SHP77 treated with DMSO at 0.1 percent for 48 hours (cell line): ENCODE data around the gene DNASE1L2.

Source experiments
- DNase-seq: peaks from one replicate; lab custom pipeline; 2025; lab: John Stamatoyannopoulos, UW

DNASE1L2 gene, protein sequence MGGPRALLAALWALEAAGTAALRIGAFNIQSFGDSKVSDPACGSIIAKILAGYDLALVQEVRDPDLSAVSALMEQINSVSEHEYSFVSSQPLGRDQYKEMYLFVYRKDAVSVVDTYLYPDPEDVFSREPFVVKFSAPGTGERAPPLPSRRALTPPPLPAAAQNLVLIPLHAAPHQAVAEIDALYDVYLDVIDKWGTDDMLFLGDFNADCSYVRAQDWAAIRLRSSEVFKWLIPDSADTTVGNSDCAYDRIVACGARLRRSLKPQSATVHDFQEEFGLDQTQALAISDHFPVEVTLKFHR

DNA sequence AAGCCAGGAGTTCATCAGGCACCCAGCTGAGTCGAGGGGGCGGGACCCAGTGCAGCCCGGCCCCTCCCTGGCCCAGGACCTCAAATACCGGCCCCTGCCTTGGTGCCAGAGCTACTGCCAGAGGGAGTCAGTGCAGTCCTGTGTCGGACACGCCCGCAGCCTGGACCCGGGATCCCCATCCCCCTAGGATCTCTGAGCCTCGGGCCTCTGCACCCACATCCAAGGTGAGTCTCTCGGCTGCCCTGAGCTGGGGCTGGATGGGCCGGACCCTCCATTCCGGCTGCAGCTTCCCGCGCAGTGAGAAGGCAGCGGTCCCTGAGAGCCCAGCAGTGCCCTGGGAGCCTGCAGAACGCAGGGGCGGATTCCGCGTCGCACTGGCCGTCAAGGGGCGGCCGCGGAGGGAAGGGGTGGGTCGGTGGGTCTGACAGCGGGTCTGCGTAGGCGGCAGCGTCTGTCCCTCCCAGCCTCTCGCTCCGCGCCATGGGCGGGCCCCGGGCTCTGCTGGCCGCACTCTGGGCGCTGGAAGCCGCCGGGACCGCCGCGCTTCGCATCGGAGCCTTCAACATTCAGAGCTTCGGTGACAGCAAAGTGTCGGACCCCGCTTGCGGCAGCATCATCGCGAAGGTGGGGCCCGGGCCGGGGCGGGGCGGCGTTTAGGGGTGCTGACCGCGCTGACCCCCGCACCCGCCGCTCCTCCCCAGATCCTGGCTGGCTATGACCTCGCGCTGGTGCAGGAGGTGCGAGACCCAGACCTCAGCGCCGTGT lies at the start of gene DNASE1L2:
Gene DNASE1L2 (plus strand): TSS at position 108 of the 765 bp plus-strand sequence. CDS start 373 bp downstream, at position 481.
- DNase-seq: no peak

DNA sequence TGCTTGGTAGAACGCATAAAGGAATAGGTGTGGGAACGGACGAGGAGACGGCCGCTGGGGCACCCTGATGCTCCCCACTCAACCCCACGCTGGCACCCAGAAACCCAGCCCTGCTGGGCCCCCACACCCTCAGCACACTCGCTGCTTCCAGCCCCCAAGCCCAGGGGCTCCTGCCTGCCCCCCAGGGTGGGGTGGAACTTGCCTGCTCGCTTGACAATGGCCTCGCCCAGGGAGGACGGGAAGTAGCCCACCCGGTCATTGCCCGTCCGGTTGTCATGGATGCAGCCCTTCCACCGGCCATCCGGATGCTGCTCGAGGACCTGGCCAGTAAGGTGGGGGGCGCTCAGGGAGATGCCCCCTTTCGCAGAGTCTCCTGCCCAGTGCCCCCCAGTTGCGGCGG lies 49.7 kb upstream of the DNASE1L2 start:
- DNase-seq: no peak

DNA sequence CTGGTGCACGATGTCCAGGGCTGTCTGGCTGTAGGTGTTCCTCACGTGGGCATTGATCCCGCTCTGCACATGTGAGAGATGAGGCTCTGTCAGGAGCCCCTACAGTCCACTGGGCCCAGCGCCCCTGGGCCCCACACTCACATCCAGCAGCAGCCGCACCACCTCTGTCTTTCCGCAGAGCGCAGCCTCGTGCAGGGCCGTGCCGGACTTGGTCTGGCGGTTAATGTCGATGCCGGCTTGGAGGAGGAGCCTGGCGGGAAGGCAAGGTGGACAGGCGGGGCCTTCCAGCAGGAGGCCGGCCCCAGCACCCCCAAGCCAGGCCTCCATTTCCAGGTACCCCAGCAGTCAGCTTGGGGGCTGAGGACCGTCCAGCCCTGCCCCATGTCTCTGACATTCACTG lies 49.0 kb upstream of the DNASE1L2 start:
- DNase-seq: no peak

DNA sequence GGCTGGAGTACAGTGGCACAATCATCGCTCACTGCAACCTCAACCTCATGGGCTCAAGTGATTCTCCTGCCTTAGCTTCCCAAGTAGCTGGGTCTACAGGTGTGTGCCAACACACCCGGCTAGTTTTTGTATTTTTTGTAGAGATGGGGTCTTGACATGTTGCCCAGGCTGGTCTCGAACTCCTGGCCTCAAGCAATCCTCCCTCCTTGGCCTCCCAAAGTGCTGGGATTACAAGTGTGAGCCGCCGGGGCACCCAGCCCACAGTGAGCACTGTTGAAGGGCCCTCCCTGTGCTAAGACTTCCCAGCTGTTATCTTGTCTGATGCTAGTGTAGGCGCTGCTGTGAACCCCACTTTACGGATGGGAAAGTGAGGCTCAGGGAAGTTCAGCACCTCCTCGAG lies 47.8 kb upstream of the DNASE1L2 start:
- DNase-seq: no peak

DNA sequence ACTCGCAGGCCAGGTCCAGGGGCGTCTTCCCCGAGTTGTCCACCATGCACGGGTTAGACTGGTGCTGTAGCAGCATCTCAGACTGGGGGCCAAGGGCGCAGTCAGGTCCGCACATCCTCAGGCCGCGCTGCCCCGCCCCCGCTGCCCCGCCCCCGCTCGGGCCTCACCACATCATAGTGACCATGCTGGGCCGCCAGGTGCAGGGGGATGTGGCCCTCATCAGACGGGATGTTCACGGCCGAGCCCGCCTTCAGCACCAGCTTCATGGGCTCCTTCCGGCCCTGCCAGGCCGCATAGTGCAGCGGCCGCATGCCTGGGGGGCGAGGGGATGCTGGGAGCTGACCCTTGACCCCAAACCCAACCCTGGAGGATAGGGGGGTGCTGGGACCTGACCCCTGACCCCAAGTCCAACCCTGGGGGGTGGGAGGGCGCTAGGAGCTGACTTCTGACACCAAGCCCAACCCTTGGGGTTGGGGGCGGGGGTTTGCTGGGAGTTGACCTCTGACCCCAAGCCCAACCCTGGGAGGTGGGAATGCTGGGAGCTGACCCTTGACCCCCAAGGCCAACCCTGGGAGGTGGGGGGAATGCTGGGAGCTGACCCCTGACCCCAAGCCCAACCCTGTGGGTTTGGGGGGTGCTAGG lies 46.9 kb upstream of the DNASE1L2 start:
- DNase-seq: no peak

DNA sequence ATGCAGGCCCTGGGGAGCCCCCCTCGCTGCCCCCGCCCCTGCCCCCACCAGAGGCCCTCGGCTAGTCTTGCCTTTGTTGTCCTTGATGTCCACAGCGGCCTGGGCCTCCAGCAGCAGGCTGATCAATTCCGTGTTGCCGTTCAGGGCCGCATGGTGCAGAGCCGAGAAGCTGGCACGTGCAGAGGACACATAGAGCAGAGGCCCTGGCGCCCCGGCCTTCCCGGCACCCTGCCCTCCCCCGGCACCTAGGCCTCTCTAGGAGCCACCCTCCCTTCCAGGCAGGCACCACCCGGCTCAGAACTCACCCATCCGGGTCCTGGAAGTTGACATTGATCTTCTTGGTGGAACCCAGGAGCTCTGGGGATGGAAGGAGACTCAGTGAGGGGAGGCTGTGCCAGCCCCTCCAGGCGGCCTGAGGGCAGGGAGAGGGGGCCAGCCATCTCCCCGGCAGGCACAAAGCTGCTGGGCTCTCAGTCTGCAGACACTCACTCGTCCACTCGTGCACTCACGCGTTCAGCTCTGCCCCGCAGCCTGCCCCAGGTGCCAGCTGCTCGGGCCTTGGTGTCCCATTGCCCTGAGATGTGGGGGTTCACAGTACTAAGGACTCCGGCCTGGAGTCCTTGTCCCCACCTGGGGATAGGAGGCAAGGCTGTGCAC lies 46.1 kb upstream of the DNASE1L2 start:
- DNase-seq: no peak

DNA sequence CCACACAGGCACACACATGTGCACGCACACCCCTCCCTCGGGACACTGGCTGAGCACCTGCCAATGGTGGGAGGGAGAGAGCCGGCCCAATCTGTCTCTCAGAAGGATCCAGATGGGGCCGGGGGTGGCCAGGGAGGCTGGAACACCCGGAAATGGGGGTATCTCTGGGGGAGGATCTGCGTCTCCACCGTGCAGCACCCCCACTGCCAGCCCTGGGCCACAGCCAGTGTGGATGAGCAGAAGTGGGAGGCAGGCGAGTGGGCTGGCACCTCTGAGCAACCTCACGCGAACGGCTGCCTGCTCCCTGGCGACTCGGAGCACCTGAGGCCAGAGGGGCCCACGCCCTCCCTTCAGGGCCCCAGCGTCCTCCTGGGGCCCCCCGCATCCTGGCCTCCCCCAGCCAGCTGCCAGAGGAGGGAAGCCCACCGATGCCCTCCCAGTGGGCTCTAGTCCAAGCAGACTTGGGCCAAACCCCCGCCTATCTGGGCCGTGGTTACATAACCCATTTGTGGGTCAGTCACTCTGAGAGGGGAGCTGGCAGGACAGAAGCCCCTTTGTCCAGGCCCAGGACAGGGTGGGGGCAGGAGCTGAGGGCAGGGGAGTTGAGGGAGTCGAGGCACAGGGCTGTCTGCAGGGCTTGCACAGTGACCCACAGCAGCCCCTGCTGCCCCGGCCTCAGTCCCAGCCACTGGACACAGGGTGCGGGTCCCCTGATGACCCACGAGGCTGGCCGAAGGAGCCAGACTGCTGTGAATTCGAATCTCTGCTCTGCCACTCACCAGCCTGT lies 45.4 kb upstream of the DNASE1L2 start:
- no peak for DNase-seq

DNA sequence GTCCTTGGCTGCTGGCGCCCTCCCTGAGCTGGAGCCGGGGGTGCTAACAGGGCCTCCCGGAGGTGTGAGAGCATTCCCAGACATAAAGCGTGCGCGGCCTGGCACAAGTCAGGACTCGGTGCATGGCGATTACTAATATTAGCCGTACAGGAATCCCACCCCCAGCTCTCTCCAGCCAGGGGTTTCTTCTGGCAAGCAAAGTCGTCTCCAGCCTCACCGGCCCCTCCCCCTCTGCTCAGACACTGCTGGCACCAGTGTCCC lies 44.9 kb upstream of the DNASE1L2 start:
- DNase-seq: no peak

DNA sequence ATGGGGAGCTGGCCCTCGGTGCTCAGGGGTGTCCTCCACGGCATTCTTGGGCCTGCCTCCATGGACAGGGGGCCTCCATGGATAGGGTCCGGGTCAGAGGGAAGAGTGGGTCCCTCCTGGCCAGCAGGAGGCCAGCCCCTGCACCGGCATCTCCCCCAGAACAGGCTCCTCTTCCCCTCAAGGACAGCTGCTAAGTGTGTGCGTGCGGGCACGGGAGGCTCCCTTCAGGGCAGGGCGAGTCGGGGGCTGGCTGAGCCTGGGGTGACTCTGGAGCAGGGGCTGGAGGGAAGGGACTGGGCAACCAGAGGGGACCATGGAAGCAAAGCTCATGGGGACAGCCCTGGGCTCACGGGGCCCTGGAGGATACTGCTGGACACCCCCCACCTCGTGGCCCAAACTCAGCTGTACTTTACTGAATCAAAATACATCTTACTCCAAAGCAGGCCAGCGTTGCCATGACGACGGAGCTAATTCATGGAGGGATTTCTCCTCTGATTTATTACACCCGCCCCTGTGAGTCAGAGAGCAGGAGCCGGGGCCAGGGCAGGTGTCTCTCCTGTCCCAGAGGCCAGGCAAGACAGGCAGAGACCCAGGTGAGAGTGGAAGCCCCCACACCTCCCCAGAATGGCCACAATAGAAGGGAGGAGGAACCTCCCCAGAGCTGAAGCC lies 41.9 kb upstream of the DNASE1L2 start:
- DNase-seq: no peak

DNA sequence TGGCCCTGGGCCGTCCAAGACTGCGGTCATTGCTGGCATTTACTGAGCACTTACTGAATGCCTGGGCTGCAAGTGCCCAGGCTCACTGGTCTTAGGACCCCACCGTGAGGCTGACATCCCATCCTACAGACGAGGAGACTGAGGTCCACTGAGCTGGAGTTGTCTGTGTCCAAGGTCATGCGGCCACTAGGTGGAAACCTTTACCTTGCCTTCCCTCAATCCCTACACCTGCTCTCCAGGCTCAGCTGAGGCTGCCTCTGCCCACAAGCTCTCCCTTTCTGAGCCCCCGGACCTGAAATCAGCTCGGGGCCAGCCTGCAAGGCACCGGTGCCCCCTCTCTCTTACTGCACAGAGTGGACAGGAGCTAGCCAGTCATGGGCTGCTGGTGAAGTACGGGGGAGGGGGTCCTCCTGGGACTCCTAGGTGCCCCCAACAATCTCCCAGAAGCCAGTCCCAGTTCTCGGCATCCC lies 41.4 kb upstream of the DNASE1L2 start:
- peak; percentile 37 for DNase-seq

DNA sequence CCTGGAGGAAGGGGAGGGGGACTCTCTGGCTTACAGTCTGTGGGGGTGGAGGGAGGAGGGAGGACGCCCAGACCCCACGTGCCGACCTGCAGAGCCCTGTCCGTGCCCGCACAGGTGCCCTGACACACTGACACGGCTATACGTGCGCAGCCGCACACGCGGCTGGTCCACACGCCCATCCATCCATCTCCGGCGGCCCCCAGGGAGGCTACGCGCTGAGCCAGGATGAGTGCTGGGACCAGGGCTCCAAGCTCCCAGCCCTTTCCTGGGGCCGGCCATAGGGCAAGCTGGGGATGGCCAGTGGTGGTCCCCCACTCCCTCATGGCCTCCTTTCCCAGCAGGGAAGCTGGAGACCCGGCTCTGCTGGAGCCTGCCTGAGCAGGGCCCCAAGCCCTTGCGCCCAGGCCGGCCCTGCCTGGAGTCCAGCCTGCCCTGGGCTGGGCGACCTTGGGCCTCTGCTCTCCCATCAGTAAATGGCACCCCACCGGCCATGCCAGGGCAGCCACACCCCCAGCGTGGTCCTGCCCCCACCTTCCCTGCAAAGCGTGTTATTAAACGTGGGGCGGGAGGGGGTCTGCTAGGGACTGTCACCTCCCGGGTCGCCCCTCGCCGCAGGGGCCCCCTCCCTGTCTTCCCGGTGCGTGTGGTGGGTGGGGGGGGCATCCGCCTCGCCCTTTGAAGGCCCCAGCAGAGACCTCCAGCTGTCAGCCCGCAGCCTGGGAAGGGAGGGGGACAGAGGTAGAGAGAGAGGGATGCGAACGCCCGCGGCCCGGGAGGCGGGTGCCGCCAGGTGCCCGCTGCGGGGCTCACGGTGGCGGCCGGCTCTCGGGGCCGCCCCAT lies 40.7 kb upstream of the DNASE1L2 start:
- DNase-seq: no peak

DNA sequence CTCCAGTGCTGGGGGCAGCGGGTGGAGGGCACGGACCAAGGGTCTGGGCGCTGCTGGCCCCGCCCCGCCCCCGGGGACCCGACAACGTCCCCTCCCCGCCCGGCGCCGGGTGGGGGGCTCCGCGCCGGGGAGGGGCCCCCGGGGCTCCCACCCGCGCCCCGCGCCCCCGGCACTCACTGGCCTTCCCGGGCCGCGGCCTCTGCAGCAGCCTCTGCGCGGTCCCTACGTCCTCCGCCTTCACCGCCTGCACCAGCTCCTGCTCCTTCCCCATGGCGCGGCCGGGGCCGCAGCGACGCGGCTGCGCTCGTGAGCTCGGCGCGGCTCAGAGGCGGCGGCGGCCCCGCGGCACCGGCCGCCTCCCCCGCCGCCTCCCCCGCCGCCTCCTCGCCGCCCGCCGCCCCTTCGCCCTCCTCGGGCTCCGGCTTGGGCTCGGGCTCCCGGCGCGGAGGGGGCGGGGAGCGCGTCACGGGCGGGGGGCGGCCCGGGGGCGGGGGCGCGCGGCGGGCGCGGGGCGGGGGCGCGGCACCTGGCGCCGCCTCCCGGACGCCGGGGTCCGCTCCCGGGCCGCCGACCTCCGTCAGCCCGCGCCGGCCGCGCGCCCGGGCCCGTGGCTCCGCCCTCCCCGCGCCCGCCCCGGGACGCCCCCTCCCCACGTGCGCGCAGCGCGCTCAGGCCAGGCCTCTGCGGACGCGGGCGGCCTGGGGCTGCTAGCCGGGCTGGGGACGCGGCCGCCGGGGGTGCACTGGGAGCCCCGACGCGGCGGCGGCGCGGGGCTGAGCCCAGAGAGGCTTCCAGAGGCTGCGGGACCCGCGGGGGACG lies 39.9 kb upstream of the DNASE1L2 start, which contains the start of gene CASKIN1:
Gene CASKIN1 (minus strand): TSS at position 444 of the 819 bp plus-strand sequence. CDS start 173 bp downstream, at position 271.
- DNase-seq: no peak

DNA sequence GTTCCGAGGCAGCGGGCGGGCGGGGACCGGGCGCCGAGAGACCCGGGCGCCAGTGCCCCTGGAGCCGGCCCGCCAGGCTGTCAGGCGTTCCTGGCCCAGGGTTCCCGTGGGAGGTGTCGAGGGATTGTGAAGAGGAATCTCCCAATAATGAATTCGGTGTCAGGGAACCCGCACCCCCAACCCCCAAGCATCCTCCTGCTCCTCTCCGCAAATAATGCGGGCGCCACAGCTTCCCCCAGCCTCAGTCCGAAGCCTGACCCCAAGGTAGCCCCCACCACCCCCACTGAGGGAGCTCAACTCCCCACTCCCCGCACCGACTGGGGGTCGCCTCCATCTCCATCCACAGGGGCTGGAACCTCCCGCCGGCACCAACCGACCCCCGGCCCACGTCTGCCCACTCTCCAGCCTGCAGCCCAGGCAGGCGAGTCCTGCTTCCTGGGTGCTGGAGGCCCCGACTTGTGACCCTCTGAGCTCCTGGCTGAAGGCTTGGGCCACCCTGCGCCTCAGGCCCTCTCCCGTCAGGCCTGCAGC lies 39.2 kb upstream of the DNASE1L2 start:
- no peak for DNase-seq

DNA sequence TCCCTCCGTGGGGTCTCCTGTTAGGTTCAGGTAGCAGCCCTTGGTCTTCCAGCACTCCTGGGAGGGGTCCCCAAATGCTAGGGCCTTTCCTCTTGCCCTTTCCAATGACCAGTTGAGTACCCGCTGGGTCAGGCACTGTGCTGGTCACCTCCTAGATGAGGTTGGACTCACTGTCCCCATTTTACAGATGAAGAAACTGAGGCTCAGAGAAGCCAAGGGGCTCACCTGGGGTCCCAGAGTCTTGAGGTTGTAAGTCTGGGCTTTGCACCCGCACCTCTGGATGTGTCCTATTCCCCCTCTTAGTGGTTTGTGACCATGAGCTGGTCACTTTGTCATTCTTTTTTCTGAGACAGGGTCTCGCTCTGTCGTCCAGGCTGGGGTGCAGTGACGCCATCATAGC lies 38.5 kb upstream of the DNASE1L2 start:
- DNase-seq: no peak

DNA sequence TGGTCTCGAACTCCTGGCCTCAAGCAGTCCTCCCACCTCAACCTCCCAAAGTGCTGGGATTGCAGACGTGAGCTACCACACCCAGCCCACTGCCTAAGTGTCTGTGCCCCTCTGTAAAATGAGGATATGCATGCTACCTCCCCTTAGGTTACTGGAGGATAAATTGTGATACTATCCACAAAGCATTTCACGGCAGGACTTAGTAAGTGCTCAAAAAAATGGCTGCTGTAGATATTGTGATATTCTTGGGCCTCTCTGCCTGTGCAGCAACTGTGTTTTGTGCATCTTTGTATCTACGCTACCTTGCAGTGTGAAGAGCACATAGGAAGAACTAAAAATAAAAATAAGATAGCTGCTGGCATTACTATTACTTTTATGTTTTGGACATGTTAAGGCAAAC lies 38.0 kb upstream of the DNASE1L2 start:
- DNase-seq: no peak

DNA sequence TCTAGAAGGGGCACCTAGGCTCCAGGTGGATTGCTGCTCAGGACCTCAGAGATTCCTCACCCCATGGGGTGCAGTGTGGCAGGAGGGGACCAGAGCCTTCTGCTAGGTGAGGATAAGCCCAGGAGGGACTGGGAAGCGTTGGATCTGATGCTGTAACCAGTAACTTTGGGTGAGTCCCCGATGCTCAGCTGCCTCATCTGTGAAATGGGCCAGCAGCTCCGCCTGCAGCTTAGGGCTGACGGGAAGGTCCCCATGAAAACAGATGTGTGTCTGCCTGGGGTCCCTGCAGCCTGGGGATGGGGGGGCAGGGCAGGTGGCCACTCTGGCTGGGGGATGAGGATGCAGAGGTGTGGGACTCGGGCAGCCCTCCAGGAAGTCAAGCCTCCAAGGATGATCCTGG lies 37.1 kb upstream of the DNASE1L2 start:
- no peak for DNase-seq

DNA sequence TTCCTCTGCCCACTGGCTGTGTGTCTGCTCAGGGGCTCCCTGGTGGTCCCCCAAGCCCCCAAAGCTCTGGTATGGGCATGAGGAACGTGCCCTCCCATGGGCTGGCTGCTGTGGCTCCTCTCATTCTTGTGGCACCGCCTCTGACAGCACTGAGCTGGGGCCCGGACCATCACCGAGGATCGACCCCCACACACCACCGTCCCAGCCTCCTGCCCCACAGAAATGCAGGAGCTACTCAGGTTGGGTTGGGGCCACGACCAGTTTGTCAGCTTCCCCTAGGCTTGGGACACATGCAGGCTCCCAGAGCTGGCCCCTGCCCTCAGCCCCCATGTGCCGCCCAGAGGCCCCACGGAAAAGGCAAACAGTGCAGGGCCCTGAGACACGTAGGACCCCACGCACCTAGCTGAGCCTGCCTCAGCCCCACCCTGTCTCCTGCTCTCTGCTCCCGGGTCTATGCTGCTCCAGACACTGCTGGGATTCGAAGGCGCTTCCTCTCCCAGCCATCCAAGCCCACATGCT lies 36.6 kb upstream of the DNASE1L2 start:
- DNase-seq: no peak

DNA sequence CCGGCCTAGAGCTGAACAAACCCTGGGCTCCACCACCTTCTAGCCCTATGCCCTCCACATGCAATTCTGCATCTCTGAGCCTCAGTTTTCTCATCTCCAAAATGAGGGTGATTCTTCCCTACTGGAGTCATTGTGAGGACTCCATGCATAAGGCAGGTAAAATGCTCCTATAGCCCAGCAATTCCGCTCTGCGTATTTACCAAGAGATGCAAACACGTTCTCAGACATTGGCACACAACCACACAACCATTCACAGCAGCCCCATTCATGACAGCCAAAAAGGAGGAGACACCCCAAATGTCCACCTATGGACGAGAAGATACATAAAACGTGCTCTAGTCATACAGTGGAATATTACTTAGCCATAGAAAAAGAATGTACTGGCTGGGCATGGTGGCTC lies 35.9 kb upstream of the DNASE1L2 start:
- DNase-seq: no peak
